DLD1 (cell line): ENCODE measurements around the gene GRPEL2.

Experiments used
- in situ Hi-C: cut with HindIII; loops from 2 replicates; pipeline ENCODE4 v1.10.0; 2017; ENCODE audit warnings: low sequenced_read_pairs

The GRPEL2 gene

DNA sequence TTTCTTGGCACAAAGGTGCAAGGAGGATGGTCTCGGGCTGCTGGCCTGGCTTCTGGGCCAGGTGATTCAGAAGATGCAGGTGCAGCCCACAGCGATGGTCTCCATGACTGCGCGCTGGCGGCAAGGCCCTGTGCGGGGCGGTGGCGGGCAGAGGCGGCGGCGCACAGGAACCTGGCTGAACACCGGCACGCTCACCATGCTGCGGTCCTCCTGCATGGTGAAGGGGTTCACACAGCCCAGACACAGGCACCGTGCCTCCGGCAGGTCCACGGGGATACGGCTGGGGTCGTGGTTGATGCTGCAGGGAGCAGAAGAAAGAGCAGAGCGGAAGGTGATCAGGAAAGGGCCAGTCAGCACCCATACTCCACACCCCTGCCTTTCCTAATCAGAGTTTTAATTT is 29.0 kb downstream of the GRPEL2 start:
- in situ Hi-C loops, result no loop called here

DNA sequence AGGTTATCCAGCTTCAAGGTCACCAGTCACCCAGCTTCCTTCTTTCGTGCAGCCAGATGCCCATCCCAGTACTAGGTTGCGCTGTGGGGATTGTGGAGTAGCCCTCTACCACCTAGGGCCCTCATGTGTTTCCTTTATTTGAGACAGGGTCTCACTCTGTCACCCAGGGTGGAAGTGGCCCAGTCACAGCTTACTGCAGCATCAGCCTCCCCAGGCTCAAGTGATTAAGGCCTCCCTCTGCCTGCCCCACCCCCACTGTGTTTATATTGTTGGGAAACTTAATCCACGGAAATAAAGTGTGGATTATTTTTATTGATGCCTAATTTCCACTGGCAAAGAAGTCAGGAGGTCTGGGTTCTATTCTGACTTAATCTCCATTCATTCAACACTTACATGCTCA is 29.5 kb downstream of the GRPEL2 start:
- in situ Hi-C loops, result no loop called here

DNA sequence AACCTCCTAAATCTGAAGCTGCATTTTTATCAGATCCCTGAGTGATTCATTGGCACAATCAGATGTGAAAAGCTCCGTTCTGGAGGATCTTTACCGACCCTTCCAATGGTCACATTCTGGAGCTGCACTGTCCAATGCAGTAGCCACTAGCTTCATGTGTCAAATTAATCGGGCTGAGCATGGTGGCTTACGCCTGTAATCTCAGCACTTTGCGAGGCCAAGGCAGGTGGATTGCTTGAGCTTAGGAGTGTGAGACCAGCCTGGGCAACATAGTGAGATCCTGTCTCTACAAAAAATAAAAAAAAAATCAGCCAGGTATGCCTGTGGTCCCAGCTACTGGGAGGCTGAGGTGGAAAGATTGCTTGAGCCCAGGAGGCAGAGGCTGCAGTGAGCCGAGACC is 30.1 kb downstream of the GRPEL2 start:
- in situ Hi-C loops, result no loop called here

DNA sequence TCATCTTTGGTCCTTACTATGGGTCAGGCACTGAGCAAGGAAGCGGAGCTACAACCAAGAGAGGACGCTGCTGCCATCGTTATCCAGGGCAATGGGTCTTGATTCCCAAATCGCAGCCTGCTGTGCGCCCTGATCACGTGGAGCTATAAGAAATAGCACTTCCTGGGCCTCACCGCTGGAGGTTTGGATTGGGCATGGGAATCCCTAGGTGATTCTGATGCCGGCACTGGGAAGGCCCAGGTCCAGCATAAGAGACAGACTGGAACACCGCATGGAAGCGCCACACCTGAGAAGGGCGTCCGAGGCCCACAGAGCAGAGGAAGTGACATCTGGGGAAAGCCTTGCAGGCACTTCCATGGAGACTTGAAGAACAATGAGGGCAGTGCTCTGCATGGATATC is 30.8 kb downstream of the GRPEL2 start:
- in situ Hi-C loops, result no loop called here

DNA sequence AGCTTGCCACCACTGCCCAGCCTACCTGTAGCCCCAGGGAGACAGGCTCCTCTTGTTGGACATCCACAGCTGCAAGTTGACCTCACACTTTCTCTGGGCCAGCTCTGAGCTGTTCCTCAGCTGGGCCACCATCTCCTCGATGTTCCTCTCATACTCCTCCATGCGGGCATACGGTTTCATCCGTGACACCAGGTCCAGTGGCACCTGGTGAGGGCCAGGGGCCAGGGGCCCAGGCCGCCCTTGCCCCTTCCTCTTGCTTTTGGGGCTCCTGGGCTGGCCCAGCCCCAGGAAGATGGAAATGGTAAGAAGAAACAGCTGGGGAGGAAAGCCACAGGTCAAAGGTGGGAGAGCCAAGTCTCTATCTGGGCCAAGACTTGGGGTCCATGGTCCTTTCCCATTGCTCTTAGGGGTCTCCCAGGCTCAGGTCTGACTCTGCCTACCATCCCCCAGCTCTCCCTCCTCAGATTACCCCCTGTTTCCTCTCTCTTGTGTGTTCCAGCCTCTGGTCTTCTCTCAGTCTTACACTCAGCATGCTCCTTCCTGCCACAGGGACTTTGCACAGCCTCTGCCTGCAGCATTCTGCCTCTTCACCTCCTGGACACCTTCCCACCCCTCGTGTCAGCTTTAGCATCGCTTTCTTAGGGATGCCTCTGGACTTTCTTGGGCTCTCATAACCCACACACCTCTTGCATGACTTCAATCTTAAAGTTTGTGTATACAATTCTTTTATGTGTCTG is 31.6 kb downstream of the GRPEL2 start:
- in situ Hi-C loops, result no loop called here

DNA sequence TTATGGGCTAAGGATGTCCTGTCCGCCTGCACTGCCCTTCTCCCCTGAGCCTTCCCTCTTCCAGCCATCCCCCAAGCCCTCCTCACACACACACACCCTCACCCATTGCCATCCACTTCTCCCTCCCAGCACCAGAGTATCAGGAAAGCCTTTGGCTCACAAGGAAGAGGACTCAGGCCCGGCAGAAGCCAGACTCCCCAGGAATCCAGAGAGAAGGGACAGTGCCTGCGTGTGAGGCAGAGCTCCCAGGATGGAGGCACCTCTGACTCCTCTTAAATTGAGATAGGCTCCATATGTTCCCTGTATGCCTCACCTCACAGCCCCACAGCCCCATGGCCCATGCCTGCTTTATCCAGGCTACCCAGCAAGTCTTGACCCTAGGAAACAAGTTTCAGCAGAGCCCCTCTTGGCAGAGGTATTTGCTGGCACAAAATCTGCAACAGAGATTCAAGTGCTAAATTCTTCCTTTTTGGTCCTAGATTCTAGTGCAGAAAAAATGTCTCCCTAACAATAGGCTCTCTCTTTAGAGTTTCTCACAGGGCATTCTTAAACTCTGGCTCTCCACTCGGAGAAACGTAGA is 33.0 kb downstream of the GRPEL2 start:
- in situ Hi-C loops, result no loop called here

DNA sequence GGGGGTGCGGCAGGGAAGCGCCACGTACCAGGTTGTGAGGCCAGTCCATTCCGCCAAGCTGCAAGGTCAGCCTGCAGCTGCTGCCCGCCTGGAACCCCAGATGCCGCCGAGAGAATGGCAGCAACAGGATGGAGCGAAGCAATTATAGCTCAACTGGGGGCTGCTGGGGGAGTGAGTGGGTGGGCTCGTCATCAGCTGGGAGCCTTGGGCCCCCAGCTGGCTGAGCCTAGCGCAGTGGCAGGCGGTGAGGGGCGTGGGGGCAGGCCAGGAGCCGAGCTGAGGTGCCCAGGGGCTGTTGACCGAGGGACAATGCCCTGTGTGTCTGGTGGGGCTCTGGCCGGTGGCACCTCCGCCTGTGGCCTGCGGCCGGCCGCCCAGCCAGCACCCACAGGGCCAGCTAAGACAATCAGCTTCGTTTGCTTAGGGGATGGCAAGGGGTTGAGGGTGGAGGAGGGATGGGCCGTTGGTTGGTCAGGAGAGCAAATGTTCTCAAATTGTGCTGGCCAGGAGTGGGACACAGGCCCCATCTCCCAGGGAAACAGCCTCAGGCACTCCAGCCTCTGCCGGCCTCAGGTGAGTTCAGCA is 34.0 kb downstream of the GRPEL2 start, which contains the start of gene IL17B:
TSS of gene IL17B (minus strand) at position 116 of the 585 bp plus-strand sequence. CDS start at position 49, 67 bp downstream.
- in situ Hi-C loops, result no loop called here

DNA sequence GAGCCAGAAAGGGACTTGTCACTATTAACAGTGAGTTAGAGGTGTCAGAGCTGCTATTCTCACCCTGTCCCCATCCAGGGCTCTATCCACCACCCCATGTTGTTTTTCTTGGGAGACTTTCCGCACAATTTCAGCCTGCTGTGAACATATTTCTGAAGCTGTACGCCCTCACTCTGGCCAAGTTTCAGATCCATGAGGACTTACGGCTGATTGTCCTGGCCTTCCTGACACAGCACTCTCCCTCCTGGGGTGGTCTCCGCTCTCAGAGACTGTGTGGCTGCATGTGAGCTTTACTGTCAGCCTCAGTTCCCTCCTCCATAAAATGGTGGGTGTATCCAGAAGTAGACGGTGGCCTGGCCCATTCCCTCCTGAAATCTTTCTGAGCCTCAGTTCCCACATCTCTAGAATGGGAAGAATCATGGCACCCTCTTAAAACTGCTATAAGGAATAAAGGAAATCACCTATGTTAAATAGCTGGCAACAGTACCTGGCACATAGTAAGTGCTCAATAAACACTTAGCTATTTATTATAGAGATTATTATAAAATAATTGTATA is 34.6 kb downstream of the GRPEL2 start:
- in situ Hi-C loops, result no loop called here

DNA sequence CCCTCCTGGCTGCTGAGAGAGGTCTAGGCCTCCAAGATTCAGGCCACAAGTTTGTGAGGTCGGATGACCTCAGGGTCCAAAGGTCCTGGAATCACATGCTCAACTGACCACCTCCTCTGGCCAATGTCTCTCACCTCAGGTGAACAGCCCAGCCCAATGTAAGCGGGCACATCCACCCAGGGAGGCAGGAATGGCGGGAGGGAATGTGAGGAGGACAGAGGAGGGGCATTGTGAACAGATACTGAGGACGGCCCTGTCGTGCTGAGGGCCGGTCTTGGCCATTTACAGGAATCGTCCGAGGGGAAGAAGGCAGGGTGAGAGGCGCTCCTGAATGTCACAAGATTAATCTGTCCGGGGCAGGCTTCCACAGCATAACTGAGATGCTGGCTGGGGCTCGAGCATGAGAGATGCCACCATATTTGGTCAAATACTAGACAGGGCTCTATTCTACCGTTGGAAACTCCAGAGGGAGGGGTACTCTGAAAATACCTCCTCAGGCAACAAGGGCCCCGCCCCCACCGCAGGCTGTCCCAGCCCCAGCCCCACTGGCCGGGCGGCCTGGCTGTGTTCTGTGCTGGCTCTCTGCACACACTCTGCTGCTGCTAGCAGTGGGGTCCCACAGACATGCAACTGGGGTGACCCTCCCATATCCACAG is 35.3 kb downstream of the GRPEL2 start:
- in situ Hi-C loops, result no loop called here

DNA sequence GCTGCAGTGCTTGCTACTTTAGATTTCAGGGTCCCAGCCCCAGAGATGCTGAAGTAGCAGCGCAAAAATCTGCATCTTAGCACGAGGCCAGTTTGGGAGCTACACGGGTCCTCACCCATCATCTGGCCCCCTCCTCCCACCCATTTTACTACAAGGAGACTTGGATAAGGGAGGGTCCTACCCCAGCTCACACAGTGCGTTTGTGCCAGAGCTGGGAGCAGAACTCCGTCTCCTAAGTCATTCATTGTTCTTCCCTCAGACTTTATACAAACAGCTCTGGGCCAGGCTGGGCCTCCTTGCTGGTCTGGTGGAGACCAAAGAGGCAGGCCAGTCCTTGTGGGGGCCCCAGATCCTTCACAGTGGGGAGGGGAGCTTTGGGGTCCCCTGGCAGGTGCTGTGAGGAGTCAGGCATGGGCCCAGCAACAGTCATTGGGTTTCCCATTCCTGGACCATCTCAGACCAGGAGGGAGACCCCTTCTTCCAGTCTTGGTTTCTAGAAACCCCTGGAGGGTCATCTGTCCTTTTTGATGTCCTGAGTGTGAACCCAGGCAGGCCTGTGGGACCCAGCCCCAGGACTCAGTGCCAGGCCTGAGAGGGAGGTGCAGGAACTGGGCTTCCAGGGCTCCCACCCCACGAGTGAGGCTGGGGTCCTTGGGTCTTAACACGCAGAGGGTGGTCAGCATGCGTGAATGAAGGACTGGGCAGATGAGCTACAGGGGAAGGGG is 36.1 kb downstream of the GRPEL2 start:
- in situ Hi-C loops, result no loop called here

DNA sequence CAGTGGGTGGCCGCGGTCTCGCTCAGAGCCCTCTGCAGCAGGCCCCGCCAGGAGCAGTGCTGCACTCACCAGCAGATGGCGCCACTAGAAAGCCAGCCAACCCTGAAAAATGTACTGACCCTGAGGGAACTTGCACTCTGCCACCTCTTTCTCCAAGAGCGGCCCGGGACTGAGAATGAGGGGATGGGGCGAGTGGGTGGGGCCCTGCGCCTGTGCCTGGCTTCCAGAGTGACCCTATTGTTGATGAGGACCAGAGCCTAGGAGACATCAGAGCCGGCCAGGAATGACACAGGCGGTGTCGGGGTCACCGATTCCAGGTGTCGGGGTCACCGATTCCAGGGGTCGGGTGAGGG is 36.7 kb downstream of the GRPEL2 start:
- in situ Hi-C loops, result no loop called here

DNA sequence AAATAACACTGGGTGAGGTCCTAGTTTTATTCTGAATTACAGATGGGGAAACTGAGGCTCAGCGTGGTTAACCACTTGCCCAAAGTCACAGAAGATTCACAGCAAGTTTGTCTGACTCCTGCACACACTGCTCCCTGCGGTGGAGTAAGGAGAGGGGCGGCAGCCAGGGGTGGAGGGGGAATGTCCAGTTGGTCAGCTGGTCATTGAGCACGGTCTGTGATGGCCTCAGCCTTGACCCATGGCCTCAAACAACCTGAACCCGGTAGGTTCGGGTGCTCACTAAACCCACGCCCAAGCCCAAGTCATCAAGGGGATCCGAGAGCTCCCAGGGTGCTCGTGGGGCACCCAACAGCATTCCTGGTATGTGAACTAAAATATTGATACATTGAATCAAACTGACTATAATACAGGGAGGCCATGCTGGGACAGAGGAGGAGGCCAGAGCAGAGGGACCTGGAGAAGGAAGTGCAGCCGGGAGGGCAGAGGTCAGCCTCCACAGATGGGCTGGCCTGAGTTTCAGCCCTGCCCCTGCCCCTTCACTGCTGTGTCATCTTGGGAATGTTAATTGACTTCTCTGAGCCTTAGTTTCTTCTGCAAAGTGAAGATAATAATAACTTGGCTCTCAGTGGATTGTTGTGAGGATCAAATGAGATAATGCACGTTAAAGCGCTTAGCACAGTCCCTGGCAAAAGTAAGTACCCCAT is 37.4 kb downstream of the GRPEL2 start:
- in situ Hi-C loops, result no loop called here

DNA sequence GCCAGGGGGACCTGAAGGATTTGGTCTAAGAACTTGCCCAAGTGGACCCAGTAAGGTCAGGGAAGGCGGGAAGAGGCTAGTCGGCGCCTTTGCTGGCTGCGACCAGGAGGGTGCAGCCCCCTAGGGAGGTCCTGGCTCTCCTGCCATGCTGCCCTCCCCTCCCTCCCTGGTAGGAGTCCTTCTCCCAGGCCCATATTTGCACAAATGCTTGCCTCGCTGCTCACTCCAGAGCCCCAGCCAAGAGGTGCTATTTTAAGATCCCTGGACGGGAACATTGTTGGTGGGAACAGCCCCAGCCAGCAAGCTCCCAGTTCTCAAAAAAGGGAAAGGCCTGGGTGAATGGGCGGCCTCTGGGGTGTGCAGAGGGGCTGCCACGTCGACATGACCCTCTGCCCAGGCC is 38.1 kb downstream of the GRPEL2 start:
- in situ Hi-C loops, result no loop called here

DNA sequence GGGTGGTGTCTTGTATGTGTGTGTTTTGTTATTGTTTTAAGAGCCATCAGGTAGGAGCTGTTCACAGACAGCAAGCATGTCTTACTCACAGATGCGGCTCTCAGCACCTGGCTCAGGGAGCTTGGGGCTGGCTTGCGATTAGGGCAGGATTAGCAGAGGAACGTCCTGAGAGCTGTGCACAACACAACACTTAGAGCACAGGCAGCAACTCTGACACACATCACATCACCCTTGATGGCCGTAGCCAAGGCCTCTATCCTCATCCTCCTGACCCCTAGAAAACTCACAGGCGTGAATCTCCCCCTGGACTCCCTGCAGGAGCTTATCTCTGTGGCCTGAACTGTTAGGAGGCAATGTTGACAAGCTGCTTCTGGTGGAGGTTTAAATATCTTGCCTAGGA is 40.9 kb downstream of the GRPEL2 start:
- in situ Hi-C loops, result no loop called here

DNA sequence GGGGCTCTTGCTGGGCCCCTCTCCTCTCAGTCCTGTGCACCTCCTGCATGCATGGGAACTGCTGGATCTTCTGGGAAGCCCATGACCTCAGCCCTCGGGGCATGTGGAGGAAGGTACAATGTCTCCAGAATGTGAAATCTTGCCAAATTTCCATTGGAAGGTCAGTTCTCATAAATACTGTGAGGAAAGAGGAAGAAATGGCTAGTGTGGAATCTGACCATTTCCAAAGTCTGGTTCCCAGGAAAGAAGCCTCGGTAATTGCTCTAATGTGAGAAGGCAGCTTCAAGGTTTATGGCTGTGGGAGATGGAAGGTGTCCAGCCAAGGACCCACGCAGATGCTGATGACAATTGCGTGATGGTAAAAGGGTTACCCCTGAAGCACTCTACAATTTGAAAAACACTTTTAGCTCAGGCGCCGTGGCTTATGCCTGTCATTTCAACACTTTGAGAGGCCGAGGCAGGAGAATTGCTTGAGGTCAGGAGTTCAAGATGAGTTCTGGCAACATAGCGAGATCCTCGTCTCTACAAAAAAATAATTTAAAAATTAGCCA is 41.9 kb downstream of the GRPEL2 start:
- in situ Hi-C loops, result no loop called here

DNA sequence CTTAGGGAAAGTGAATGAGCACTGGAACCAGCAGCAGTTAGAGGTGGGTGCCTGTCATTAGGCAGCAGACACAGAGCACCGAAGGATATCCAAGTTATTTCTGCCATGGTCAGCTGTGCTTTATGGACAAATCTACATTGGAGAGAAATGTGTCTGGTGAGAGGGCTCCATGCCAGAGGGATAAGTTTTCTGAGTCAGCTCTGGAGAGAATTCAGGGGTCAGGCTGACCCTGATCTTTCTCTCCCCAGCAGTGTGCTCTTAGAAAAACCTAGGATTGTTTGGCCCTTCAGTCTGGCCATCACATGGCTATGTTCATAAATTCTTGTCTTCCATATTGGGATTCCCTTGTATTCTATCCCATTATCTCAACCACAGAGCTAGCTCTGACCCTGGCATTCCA is 42.7 kb downstream of the GRPEL2 start:
- in situ Hi-C loops, result no loop called here

DNA sequence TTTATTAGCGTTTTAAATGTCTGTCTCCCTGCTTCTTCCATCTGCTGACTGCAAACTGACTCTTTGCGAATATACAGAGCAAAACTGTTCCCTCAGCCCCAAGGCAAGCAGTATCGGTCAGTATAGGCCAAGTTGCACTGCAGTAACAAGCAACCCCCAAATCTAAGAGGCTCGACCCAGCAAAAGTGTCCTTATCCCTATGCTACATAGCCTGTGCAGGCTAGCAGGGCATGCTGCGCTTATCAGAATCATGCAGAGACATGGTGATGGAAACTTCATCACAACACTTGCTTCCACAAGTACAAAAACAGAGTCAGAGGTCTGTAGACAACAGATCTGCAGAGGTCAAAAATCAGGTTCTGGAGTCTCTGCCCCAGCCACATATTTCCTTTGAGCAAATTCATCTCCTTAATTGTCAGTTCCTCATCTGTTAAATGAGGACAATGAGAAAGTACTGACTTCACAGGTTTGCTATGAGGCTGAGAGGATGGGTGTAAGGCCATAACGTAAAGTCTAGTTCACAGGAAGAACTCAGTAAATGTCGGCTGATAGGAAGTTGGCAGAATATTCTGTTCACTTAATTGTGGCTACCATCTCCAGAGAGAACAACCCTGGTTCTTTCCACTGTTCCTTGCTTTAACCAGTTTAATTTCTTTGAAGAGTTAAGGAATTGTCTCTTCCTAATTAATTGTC is 43.3 kb downstream of the GRPEL2 start:
- in situ Hi-C loops, result no loop called here

DNA sequence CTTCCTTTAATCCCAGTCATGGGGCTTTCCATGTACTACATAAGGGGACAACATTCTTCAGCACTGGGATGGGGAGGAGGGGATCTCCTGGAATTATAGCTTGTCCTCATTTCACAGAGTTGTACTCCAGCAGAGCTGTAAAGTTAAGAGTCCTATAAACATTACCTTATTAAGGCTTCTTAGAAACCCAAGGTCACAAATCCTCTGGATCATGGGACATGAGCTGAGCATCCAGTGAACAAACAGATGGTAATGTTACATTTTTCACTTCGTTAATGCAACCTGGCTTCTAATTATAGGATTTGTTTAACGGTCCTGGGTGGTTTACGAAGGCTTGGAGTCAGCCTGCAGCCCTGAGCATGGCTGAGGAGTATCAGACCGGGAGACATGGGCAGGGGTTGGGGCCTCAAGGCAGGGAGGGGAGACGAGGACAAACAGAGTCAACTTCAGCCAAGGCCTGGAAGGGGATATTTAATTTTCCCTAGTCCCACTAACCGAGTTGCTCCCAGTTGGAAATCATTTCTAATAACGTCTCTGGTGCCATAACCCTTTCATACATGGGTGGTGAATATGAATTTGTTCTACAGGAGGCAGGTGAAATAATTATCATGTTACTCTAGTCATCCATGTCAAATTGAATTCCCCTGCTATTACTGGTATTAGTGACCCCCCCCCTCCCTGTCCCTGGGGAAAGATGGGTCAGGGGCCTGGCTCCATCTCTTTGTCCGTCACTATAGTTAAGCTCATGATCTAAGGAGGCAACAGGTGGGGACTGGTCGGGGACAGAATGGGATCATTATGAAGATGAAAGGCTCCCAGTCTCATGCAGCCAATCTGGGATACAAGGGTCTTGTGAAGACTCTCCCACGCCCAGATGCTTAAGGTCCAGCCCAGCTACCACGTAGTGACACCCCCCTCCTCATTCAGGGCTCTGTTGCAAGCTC is 44.5 kb downstream of the GRPEL2 start:
- in situ Hi-C loops, result no loop called here
